NCI-H446 treated with DMSO at 0.1 percent for 48 hours (cell line): ENCODE data around the gene AHR.

Source experiments
- DNase-seq: peaks from one replicate; lab custom pipeline; 2025; lab: John Stamatoyannopoulos, UW

The AHR gene

DNA sequence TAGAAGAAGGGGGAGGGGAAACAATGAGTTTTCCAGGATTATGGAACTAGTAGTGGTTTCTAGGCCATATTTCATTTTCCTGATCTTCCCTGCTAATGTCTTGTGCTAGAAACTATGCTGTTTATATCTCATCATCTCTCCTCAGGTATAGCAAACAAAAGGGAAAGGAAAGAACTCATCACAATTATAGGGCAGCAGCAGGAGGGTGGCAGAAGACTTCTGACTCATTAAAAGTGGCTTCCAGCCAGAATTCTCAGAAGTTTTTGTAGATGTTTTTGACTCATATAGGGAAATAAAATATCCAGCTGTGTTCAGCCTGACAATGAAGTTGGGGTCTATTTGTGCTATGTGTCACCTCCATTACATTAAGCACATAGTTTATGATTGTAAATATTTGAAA lies 6.5 kb downstream of the AHR start:
- no peak for DNase-seq

- DNase-seq: no peak
Observed at GRCh38 chr7:17305387-17306171, 7.1 kb downstream of the AHR start.

- DNase-seq: no peak
Observed at GRCh38 chr7:17307000-17307399, 8.5 kb downstream of the AHR start.

- no peak for DNase-seq
Observed at GRCh38 chr7:17307558-17307957, 9.1 kb downstream of the AHR start.

DNA sequence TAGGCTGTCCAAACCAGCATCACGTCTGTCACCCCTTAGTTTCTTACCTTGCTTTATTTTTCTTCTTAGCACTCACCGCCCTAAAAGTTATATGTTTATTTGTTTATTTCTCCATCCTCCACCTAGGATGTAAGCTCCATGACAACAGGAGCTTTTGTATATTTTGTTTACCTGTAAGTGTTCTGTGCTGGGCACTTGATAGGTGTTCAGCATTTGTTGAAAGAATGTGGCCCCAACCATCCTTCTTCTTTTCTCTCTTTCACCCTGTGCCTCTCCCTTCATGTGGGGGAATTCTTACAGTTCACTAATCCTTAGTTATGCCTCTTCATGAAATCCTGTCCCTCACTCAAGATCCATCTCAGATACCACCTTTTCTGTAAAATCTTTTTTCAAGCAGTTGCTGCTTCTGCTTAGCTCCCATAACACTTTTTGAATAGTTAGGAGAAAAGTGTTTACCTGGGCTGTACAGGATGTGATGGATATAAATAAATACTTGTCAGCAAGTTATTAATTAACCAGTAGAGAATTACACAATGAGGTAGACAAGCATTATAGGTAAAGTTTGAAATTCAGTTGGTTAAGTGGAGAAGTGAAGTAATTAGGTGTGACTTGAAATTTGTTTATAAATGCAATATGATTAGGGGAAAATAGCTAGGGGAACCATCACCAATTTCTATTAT lies 9.7 kb downstream of the AHR start:
- DNase-seq: no peak

DNA sequence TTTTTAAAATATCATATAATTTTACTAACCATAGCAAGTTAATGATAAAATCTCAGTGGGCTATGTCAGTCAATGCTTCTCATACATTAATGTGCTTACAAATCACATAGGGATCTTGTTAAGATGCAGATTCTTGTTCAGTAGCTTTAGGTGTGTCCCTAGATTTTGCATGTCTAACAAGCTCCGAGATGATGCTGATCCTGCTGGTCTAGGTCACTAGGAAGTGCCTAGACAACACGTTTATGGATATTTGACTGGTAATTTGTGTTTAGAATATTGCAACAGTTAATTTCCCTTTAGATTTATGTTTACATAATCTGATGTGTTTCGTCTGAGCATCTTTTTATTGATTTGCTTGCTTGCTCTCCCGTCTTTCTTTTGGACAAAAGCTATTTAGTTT lies 12.7 kb downstream of the AHR start:
- no peak for DNase-seq

DNA sequence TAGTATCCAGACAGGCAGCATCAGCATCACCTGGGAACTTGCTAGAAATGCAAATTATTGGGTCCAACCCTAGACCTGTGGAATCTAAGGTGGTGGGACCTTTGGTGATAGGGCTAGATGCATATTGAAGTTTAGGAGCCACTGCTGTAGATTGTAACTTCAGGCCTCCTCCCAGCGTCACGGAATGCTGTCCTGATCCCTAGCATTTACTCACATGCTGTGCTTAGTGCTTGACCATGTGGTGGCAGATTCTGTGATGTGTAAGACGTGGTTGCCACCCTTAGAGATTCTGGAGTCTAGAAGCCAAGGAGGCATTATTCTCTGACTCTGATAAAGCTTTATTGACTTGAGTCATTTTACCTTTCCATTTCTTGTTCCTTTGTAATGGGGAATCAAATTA lies 13.5 kb downstream of the AHR start:
- DNase-seq: no peak

- DNase-seq: no peak
Observed at GRCh38 chr7:17312641-17313040, 14.2 kb downstream of the AHR start.

DNA sequence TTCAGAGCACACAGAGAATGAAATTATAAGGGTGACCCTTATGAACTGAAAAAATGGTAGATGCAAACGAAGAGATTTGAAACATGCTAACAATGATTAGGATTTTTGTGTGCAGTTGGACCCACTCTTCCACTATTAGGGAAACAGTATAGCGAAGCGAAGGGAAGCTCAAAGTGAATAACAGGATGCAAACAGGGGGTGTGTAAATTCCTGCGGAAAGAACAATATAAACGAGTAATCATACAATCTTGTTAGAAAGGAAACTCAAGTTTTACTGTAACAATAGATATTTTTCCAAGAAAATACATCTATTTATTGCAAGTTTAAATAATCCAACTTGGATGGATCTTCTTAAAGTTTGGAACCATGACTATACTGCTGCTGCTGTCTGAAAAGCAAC lies 14.7 kb downstream of the AHR start:
- DNase-seq: no peak

- no peak for DNase-seq
Observed at GRCh38 chr7:17315974-17316373, 17.5 kb downstream of the AHR start.

- DNase-seq: no peak
Observed at GRCh38 chr7:17318146-17318545, 19.7 kb downstream of the AHR start.

GRCh38 chr7:17319164-17320101 lies 21.0 kb downstream of the AHR start:
- no peak for DNase-seq

DNA sequence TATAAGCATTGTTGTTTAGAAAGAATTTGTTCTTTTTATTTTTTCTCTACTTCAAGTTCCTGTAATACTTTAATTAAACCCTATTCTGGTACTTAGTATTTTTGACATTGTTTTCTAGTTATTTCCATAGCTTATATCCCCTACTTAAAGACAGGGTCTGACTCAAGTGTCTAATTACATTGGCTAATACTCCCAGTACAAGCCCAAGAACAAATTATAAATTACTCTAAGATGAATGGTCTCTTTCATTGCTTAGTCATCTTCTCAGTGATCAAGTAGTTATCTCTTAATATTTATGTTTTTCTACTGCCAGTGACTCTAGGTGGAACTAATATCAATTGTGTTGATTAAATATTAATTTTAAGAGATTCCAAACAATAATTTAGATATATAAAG lies 21.6 kb downstream of the AHR start:
- no peak for DNase-seq

DNA sequence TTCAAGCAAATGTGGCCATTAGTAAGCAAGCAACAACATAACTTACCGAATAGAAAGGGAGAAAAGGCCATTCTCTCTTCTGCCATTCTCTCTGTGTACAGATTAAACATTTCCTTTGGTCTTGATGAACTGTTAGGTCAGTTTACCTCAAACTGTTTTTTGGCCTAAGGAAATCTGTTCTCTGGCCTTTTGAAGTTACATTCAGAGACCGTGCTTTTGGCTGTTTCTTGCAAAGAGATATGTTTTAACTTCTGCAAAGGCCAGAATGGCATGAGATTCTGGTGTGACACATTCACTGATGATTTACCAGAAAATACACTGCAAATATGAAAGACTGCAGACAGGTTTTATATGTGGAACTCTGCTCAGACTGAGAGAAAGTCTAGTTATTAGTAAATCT lies 22.2 kb downstream of the AHR start:
- DNase-seq: no peak

- no peak for DNase-seq
Observed at GRCh38 chr7:17325364-17325763, 26.9 kb downstream of the AHR start.

DNA sequence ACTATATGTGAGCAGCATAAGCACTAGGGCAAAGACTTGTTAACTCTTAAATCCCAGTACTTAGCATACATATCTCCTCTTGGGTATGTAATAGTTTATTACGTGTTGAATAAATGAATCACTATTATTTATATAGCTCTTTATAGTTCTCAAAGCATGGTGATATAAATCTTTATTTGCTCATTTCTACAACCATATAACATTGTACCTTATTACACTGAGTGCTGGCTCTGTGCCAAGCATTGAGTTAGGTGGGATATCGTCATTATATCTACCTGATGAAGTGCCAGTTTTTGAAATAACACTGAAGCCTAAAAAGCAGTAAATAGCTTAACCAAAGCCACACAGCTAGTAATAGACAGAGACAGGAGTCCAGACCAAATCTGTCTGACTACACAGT lies 27.9 kb downstream of the AHR start:
- no peak for DNase-seq

DNA sequence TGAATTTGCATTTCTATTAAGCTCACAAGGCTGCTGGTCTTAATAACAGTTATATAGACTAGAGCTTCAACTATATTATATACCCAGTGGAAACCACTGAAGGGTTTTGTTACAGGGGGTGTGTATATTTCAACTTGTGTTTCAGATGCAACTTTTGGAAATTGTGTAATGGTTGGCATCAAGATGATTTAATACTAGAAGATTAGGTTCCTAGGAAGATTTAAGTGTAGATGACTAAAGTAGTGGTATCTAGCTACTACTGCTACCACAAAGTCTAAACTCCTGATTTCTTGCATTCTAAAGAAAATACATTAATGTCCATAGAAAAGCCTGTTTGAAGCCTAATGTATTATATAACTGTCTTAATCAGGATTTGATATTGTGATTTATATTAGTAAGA lies 30.2 kb downstream of the AHR start:
- DNase-seq: no peak

GRCh38 chr7:17329440-17329839 lies 31.0 kb downstream of the AHR start:
- no peak for DNase-seq

DNA sequence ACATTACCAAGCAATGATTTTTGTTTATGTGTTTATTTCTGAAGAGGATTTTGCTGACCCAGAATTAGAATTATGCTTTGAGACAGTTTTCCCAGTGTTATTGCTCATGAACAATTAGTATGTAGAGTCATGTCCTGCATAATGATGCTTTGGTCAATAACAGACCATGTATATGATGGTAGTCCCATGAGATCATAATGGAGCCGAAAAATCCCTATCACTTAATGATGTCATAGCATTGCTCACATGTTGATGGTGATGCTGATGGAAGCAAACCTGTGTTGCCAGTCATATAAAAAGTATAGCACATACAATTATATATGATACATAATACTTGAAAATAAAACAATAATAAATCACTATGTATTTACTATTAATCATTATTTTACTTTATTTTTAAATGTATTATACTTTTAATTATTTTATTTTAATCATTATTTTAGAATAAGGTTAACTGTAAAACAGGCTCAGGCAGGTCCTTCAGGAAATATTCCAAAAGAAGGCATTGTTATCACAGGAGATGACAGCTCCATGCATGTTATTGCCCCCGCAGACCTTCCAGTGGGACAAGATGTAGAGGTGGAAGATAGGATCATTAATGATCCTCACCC lies 33.5 kb downstream of the AHR start:
- DNase-seq: no peak

DNA sequence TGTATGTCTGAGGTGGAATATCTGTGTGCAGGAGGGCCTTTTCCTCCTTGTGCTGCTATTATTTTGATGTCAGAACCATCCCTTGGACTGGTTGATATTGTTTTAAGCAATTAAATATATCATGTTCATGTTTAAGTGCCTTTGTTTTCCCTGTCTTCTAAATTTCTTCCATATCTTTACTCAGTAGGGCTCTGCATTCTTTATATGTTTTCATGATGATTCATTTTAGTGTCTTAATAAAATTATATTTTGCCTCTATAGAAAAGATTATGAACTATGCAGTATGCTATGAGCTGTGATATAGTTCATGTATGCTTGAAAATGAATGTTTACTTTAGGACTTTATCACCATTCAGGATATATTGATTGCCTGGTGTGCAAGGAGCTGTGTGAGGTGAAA lies 34.8 kb downstream of the AHR start:
- DNase-seq: no peak

DNA sequence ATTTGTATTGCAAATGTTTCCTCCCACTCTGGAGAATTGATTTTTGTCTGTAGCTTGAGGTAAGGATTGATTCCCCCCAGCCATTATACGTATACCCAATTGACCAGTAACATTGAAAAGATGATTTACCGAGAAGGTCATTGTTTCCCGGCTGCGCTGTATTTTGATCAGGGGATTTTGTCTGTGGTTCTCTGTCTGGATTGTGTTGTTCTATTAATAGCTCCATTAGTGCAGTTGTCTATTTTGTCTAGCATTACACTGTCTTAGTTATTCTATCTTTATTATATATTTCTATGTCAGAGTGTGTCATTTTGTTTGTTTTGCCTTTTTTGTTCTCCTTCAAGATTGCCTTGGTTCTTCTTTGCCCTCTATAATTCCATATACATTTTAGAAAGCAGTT lies 37.7 kb downstream of the AHR start:
- no peak for DNase-seq

GRCh38 chr7:17339139-17339538 lies 40.7 kb downstream of the AHR start:
- no peak for DNase-seq
